GM19351 (cell line): Measurements from ENCODE around the gene ARHGEF26.

Source experiments
- ATAC-seq: cut with Tn5 transposase; IDR thresholded peaks from one replicate; pipeline ENCODE4 v1.9.1; 2021; ENCODE audit warnings: mild to moderate bottlenecking, moderate library complexity; ENCODE audit not compliant: unreplicated experiment

ARHGEF26 gene

GRCh38 chr3:154195620-154196356 lies 74.6 kb downstream of the ARHGEF26 start:
- peak; percentile 74 for ATAC-seq

- ATAC-seq = no peak
These were observed 76.6 kb downstream of the ARHGEF26 start for GRCh38 chr3:154197751-154198150.

GRCh38 chr3:154209499-154209898 lies 88.3 kb downstream of the ARHGEF26 start:
- ATAC-seq = no peak

GRCh38 chr3:154210986-154211385 lies 89.8 kb downstream of the ARHGEF26 start:
- no peak for ATAC-seq

- ATAC-seq = no peak
These were observed 93.1 kb downstream of the ARHGEF26 start for GRCh38 chr3:154214306-154214705.

GRCh38 chr3:154217671-154218070 lies 96.5 kb downstream of the ARHGEF26 start:
- ATAC-seq = no peak

- ATAC-seq = no peak
These were observed 97.5 kb downstream of the ARHGEF26 start for GRCh38 chr3:154218728-154219127.

- ATAC-seq = no peak
These were observed 99.3 kb downstream of the ARHGEF26 start for GRCh38 chr3:154220462-154220861.

GRCh38 chr3:154223519-154223918 lies 102.3 kb downstream of the ARHGEF26 start:
- no peak for ATAC-seq

GRCh38 chr3:154224366-154224765 lies 103.2 kb downstream of the ARHGEF26 start:
- ATAC-seq = no peak

GRCh38 chr3:154224866-154225265 lies 103.7 kb downstream of the ARHGEF26 start:
- ATAC-seq = no peak

GRCh38 chr3:154225536-154225935 lies 104.3 kb downstream of the ARHGEF26 start:
- ATAC-seq = no peak

- no peak for ATAC-seq
These were observed 106.3 kb downstream of the ARHGEF26 start for GRCh38 chr3:154227531-154227930.

GRCh38 chr3:154228561-154229216 lies 107.5 kb downstream of the ARHGEF26 start:
- no peak for ATAC-seq

GRCh38 chr3:154229217-154229590 lies 108.0 kb downstream of the ARHGEF26 start:
- ATAC-seq = no peak

- no peak for ATAC-seq
These were observed 114.1 kb downstream of the ARHGEF26 start for GRCh38 chr3:154235330-154235729.

GRCh38 chr3:154236331-154236730 lies 115.1 kb downstream of the ARHGEF26 start:
- ATAC-seq = no peak

GRCh38 chr3:154240235-154240634 lies 119.0 kb downstream of the ARHGEF26 start:
- ATAC-seq = no peak

GRCh38 chr3:154241496-154241895 lies 120.3 kb downstream of the ARHGEF26 start:
- no peak for ATAC-seq

- no peak for ATAC-seq
These were observed 121.6 kb downstream of the ARHGEF26 start for GRCh38 chr3:154242766-154243165.

GRCh38 chr3:154243353-154243752 lies 122.2 kb downstream of the ARHGEF26 start:
- ATAC-seq = no peak

- ATAC-seq = no peak
These were observed 123.5 kb downstream of the ARHGEF26 start for GRCh38 chr3:154244644-154245043.
